Stimulated activated effector memory CD8-positive, alpha-beta T cell treated with anti-CD3 and anti-CD28 coated beads, Interleukin-12 subunit alpha, Interleukin-12 subunit beta, amount 100 ng/mL, for 72 hours (primary cell): Measurements from ENCODE around the gene FBXO41.

Experiments
- ATAC-seq: fragments of 150-1000 bp; cut with Tn5 transposase; 2 replicates; pipeline ENCODE4 v1.10.0; 2021
- DNase-seq, 2 donors: peaks; one replicate each; pipeline ENCODE4 v3.0.0; 2021 to 2022; ENCODE audit warnings: low spot score in 2 of 2
- H3K27ac Mint-ChIP-seq: one replicate; pipeline ENCODE4 v1.8.0; 2022; ENCODE audit warnings: mild to moderate bottlenecking, mixed read lengths
- H3K36me3 Mint-ChIP-seq: one replicate; pipeline ENCODE4 v1.8.0; 2022; ENCODE audit warnings: mild to moderate bottlenecking, mixed read lengths
- H3K4me1 Mint-ChIP-seq: one replicate; pipeline ENCODE4 v1.8.0; 2022; ENCODE audit warnings: mixed read lengths
- H3K4me3 Mint-ChIP-seq: one replicate; pipeline ENCODE4 v1.8.0; 2022; ENCODE audit warnings: mild to moderate bottlenecking, mixed read lengths
- H3K9me3 Mint-ChIP-seq: one replicate; pipeline ENCODE4 v1.8.0; 2022; ENCODE audit warnings: mixed read lengths

The FBXO41 gene

DNA sequence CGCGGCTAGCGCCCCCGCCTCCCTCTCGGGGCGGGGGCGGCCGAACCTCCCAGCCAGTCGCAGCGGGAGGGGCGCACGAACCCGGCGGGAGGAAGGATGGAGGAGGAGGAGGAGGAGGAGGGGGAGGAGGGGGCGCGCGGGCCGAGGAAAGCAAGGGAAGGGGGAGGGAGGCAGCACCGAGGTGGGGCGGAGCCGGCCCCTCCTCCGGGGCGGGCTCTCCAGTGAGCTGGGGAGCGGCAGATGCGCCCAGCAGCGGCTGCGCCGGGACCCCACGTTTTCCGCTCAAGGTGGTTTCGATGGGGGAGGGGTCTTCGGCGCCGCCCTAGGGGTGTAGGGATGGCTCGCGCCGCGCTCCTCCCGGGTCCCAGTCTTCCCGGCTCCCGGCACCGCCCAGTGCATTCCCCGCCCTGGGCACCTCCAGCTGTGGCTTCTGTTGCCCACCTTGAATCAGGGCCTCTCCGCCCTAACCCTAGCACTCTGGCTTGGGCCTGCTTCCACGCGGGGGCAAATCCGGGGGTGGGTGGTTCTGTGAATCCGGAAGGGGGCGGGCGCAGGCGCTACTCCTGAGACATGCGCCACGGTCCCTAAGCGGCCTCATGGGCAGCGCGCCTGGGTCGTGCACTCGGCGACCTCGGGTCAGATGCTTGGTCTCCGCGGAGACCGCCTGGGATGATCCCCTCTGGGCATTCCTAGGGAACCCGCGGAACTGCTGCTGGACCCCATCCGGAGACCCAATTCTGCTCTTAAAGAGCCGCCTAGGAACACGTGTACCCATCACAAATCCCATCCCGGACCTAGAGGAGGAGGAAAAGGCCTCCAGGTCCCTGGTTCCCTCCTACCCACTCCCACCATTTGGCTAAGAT is at the start of gene FBXO41:
Gene FBXO41 (minus strand): TSS at position 183 of the 863 bp plus-strand sequence. CDS start 14,848 bp downstream, outside the sequence.
- Mint-ChIP-seq H3K9me3 (no peaks in the 10 kb centered on the region), H3K27ac (peak within 1 kb of the TSS; percentile 61), H3K4me1 (peaks cover 32% of the 10 kb centered on the region), H3K4me3 (peak within 1 kb of the TSS; percentile 67), H3K36me3 (no peaks in the 10 kb centered on the region)
- DNase-seq = peak; percentile 51 to 88
- peak; percentile 86 for ATAC-seq

- peaks cover 6% of the 10 kb centered on the region for H3K9me3 Mint-ChIP-seq
- DNase-seq (no peak), ATAC-seq (no peak)
- H3K4me3 Mint-ChIP-seq = no peak overlapping the region
- no peaks in the 10 kb centered on the region for H3K4me1 Mint-ChIP-seq
- H3K36me3 Mint-ChIP-seq = no peaks in the 10 kb centered on the region
- no peak overlapping the region for H3K27ac Mint-ChIP-seq
Observed at GRCh38 chr2:73334045-73334444, 49.8 kb upstream of the FBXO41 start.

DNA sequence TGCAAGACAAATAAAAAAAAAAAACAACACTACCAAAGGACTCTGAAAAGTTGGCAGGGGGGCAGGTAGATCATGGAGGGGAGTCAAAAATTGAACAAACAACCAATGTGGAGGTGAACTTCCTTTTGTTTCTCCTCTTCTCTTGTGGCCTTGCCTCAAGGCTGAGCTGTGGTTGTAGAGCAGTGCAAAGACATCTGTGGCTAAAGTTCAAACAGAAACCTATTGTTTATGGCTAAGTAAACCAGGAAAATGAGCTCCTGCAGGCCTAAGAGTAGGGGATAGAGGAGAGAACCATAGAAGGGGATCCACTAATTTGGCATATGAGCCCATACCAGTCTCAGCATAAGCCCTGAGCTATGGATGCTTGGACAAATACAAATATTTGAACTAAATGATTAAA is 49.3 kb upstream of the FBXO41 start:
- peaks cover 6% of the 10 kb centered on the region for H3K9me3 Mint-ChIP-seq
- H3K4me1 Mint-ChIP-seq = no peaks in the 10 kb centered on the region
- no peak for DNase-seq
- ATAC-seq = no peak
- H3K4me3 Mint-ChIP-seq = no peak overlapping the region
- H3K27ac Mint-ChIP-seq = no peak overlapping the region
- no peaks in the 10 kb centered on the region for H3K36me3 Mint-ChIP-seq

GRCh38 chr2:73324126-73324725 is 39.9 kb upstream of the FBXO41 start:
- Mint-ChIP-seq H3K36me3 (no peaks in the 10 kb centered on the region), H3K27ac (no peak overlapping the region), H3K9me3 (no peaks in the 10 kb centered on the region), H3K4me1 (no peaks in the 10 kb centered on the region), H3K4me3 (no peak overlapping the region)
- DNase-seq (no peak), ATAC-seq (no peak)

DNA sequence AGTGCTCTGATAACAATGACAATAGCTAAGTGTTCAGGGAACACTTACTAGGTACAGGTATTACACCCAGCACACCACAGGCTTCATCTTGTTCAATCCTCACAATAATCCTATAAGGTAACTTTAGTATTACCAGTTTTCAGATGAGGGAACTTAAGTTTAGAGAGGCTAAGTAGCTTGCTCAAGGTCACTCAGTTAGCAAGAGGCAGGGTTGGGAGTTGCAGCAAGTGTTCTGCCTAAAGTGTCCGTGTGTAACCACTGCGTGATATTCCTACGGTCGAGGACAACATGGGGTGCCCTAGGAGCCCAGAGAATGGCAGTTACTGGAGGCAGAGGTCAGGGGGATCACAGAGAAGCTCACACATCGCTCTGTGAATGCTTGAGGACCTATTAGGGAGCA is 39.3 kb upstream of the FBXO41 start:
- no peak overlapping the region for H3K4me3 Mint-ChIP-seq
- H3K27ac Mint-ChIP-seq = no peak overlapping the region
- H3K4me1 Mint-ChIP-seq = no peaks in the 10 kb centered on the region
- no peaks in the 10 kb centered on the region for H3K36me3 Mint-ChIP-seq
- no peaks in the 10 kb centered on the region for H3K9me3 Mint-ChIP-seq
- ATAC-seq (no peak), DNase-seq (no peak)

- no peaks in the 10 kb centered on the region for H3K4me1 Mint-ChIP-seq
- H3K9me3 Mint-ChIP-seq = no peaks in the 10 kb centered on the region
- no peak overlapping the region for H3K27ac Mint-ChIP-seq
- no peak overlapping the region for H3K4me3 Mint-ChIP-seq
- DNase-seq (no peak), ATAC-seq (no peak)
- no peaks in the 10 kb centered on the region for H3K36me3 Mint-ChIP-seq
Observed at GRCh38 chr2:73314441-73314840, 30.2 kb upstream of the FBXO41 start.

DNA sequence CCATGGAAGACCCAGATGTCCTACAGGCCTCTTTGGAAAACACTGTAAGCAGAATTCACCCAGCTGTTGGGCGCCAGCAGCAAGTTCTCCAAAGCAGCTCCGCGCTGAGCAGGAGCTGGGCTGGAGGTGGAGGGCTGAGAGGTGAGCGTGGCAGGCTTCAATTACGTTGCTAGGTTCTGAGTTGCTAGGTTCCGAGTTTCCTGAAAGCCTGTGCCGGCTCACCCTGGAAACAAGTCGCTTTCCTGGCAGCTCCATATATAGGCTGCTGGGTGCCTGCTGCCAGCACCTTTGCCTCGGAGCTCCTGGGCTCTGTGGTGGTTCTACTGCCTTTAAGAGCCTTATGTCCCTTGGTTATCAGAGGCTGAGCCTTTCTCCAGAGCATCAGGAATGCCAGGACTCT is 23.4 kb upstream of the FBXO41 start:
- ATAC-seq (no peak), DNase-seq (peak in 1 of 2 donors; percentile 36)
- Mint-ChIP-seq H3K9me3 (no peaks in the 10 kb centered on the region), H3K4me3 (no peak overlapping the region), H3K27ac (no peak overlapping the region), H3K4me1 (no peaks in the 10 kb centered on the region), H3K36me3 (no peaks in the 10 kb centered on the region)

GRCh38 chr2:73301636-73302035 is 17.4 kb upstream of the FBXO41 start:
- Mint-ChIP-seq H3K4me3 (no peak overlapping the region), H3K36me3 (no peaks in the 10 kb centered on the region), H3K9me3 (no peaks in the 10 kb centered on the region), H3K27ac (no peak overlapping the region), H3K4me1 (no peaks in the 10 kb centered on the region)
- ATAC-seq (peak; percentile 47), DNase-seq (no peak)

DNA sequence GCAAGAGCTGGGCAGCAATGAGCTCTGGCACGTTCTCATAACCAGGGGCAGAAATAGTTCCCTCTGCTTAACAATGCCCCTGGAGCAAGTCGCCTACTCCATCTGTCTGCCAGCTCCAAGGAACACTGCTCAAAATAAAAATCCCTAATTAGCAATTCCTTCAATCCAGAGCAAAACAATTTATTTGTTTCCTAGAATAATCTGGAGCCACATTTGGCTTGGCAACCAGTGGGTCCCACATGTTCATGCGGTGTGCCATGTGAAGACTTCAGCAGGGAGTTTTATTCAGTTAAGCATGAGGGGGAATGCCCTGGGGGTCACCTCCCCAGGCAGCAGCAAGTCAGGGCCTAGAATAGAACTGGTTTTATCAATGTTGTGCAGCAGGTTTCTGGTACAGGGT is 16.6 kb upstream of the FBXO41 start:
- H3K9me3 Mint-ChIP-seq = no peaks in the 10 kb centered on the region
- H3K27ac Mint-ChIP-seq = no peak overlapping the region
- DNase-seq (no peak), ATAC-seq (no peak)
- H3K4me1 Mint-ChIP-seq = no peaks in the 10 kb centered on the region
- H3K36me3 Mint-ChIP-seq = no peaks in the 10 kb centered on the region
- no peak overlapping the region for H3K4me3 Mint-ChIP-seq

DNA sequence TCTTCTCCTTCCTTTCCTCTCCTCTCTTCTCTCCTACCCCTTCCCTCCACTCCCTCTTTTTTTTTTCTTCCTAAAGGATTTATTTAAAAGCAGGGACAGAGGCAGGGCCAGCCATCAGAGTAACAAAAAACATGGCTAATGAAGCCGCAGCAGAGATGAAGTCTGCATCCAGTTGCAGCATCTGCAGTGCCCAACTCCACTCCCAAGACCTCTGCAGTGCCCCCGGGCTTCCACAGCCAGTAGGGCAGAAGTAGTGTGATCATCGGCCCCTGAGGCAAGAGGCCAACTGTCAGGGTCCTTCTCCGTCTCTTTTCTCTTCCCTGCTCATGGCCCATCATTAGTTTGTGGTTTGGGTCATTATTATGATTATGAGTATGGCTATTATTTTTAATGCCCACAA is 13.3 kb upstream of the FBXO41 start:
- no peak for ATAC-seq
- no peaks in the 10 kb centered on the region for H3K4me1 Mint-ChIP-seq
- no peaks in the 10 kb centered on the region for H3K36me3 Mint-ChIP-seq
- no peaks in the 10 kb centered on the region for H3K9me3 Mint-ChIP-seq
- no peak for DNase-seq
- no peak overlapping the region for H3K27ac Mint-ChIP-seq
- no peak overlapping the region for H3K4me3 Mint-ChIP-seq

- no peaks in the 10 kb centered on the region for H3K9me3 Mint-ChIP-seq
- no peak overlapping the region for H3K27ac Mint-ChIP-seq
- no peak overlapping the region for H3K4me3 Mint-ChIP-seq
- no peaks in the 10 kb centered on the region for H3K36me3 Mint-ChIP-seq
- no peak for ATAC-seq
- no peak for DNase-seq
- H3K4me1 Mint-ChIP-seq = no peaks in the 10 kb centered on the region
Observed at GRCh38 chr2:73297151-73297559, 12.9 kb upstream of the FBXO41 start.

DNA sequence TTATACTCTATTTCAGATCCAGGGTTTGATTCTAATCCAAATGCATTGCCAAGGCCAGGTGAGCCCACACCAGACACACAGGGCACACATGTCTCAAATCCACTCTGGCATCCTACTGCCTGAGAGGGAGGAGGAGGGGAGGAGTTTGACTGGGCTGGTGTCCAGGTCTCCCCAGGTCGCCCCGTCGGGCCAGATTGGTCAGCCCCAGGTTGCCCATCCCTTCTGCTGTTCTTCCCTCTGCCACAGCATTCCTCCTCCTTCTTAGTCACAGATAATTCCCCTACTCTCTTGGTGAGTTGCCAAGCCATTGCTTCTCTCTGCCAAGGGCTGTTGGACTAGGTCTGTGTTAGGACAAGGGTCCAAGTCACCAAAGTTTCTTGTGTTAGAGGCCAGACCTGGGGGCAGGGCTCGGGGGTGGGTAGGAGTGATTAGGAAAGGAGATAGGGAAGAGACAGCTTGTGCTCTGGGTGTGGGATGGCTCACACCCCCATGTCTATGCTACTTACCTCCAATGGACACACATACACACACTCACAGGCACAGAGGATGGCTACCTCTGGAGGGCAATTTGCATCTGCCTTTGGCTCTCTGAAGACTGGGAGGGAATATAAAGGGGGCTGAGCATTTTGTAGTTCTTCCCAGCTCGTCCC is 11.6 kb upstream of the FBXO41 start:
- H3K36me3 Mint-ChIP-seq = no peaks in the 10 kb centered on the region
- DNase-seq (no peak), ATAC-seq (no peak)
- H3K9me3 Mint-ChIP-seq = no peaks in the 10 kb centered on the region
- no peak overlapping the region for H3K4me3 Mint-ChIP-seq
- no peak overlapping the region for H3K27ac Mint-ChIP-seq
- H3K4me1 Mint-ChIP-seq = peaks cover 8% of the 10 kb centered on the region

GRCh38 chr2:73294239-73294638 is 10.0 kb upstream of the FBXO41 start:
- no peaks in the 10 kb centered on the region for H3K9me3 Mint-ChIP-seq
- H3K27ac Mint-ChIP-seq = no peak overlapping the region
- no peak for ATAC-seq
- no peak for DNase-seq
- H3K36me3 Mint-ChIP-seq = no peaks in the 10 kb centered on the region
- H3K4me3 Mint-ChIP-seq = peak overlapping the region; percentile 67
- H3K4me1 Mint-ChIP-seq = peaks cover 10% of the 10 kb centered on the region

DNA sequence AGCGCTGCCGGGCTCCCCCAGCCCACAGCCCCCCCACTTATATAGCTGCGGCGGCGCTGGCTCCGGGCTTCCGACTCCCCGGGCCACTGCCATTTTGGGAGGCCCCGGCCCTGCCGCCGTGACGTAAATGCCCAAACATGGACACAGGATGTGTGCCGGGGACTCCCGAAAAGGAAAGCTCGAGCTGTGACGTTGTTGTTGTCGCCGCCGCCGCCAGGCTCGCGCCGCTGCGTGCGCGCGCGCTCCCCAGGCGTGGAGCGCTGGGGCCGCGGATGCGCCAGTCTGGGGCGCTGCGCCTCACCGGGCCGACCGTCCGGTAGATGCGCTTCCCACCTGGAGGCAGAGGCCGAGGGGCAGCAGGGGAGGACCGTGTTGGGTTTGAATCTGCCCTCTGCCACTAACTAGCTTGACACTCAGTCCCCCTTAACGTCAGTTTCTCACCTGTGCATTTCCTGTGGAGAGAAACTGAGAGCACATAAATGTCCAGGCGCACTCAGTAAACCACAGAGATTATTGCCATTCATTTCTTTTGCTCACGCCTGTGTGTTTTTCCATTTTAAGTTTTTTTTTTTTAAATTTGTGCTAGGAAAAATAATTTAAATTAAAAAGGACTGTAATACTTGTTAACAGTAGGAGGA is 9.4 kb upstream of the FBXO41 start, which contains the start of gene EGR4:
Gene EGR4 (minus strand): TSS at position 15 of the 638 bp plus-strand sequence. CDS start 231 bp downstream, outside the sequence.
- H3K4me3 Mint-ChIP-seq = peak within 1 kb of the TSS; percentile 67
- no peaks in the 10 kb centered on the region for H3K36me3 Mint-ChIP-seq
- DNase-seq (peak; percentile 76 to 91), ATAC-seq (peak; percentile 97)
- H3K27ac Mint-ChIP-seq = no peak within 1 kb of the TSS
- H3K4me1 Mint-ChIP-seq = peaks cover 10% of the 10 kb centered on the region
- H3K9me3 Mint-ChIP-seq = no peaks in the 10 kb centered on the region

DNA sequence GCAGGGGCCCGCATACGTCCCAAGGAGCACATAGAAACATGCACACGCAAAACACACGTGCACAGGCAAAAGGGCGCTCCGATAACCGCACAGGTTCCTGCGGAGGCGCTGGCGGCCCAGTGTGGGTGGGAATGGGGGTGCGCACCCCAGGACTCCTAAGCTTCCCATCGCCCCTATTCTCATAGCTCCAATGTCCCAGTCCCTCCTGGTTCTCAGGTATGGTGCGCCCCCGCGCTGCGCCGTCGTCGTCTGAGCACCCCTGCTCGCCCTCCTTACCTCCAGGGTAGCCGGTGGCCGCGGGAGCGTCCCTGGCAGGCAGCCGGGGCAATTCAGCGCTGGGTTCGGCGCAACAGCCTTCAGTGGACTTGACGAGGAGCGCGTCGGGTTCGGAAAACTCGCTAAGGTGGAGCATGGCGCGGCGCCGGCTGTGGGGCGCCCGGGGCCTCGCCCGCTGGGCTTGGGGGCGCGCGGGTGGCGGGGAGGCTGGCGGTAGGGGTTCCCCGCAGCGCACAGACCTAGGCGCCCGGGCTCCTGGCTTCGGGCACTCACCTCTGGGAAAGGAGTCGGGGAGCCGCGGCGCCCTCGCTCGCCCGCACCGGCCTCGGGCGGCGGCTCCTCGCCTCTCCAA is 8.7 kb upstream of the FBXO41 start:
- no peak overlapping the region for H3K27ac Mint-ChIP-seq
- H3K4me1 Mint-ChIP-seq = peaks cover 10% of the 10 kb centered on the region
- DNase-seq (peak in 1 of 2 donors; percentile 57), ATAC-seq (peak; percentile 4)
- peak overlapping the region; percentile 67 for H3K4me3 Mint-ChIP-seq
- H3K36me3 Mint-ChIP-seq = no peaks in the 10 kb centered on the region
- no peaks in the 10 kb centered on the region for H3K9me3 Mint-ChIP-seq
